GM21619 (cell line): ENCODE measurements around the gene ADAT3.
A peak's percentile ranks its signal among the peaks of the same experiment; 100 is the strongest.
"Not testable (repeated sequence)": the region's sequence is repeated elsewhere in the genome, so short reads cannot be mapped to it uniquely, and the experiment has no call there.

Experiments used
- ATAC-seq: cut with Tn5 transposase; IDR thresholded peaks from one replicate; pipeline ENCODE4 v1.9.1; 2021; ENCODE audit not compliant: unreplicated experiment

Gene ADAT3

GRCh38 chr19:1882786-1883692 is 22.2 kb upstream of the ADAT3 start:
- ATAC-seq, result no peak

GRCh38 chr19:1883784-1884183 is 21.4 kb upstream of the ADAT3 start:
- ATAC-seq, result no peak

DNA sequence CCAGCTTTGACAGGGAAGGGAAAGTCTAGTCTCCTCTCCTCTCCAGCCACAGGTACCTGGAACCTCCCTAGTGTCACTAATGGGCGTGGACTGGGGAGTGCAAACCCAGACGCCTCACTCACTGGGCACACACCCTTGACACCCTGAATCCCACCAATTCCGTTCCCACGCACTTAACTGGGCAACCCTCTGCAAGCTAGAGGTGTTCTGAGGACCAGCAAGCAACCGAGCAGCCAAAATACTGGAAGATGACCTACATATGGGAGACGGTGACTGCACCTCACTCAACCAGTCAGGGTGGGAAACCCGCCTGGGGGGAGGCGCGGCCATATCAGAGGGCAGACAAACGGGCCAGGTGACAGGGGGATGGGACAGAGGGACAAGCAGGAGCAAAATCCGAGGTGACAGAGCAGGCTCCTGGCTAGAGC is 20.9 kb upstream of the ADAT3 start:
- ATAC-seq, result no peak

GRCh38 chr19:1884719-1885334 is 20.4 kb upstream of the ADAT3 start:
- no peak for ATAC-seq

DNA sequence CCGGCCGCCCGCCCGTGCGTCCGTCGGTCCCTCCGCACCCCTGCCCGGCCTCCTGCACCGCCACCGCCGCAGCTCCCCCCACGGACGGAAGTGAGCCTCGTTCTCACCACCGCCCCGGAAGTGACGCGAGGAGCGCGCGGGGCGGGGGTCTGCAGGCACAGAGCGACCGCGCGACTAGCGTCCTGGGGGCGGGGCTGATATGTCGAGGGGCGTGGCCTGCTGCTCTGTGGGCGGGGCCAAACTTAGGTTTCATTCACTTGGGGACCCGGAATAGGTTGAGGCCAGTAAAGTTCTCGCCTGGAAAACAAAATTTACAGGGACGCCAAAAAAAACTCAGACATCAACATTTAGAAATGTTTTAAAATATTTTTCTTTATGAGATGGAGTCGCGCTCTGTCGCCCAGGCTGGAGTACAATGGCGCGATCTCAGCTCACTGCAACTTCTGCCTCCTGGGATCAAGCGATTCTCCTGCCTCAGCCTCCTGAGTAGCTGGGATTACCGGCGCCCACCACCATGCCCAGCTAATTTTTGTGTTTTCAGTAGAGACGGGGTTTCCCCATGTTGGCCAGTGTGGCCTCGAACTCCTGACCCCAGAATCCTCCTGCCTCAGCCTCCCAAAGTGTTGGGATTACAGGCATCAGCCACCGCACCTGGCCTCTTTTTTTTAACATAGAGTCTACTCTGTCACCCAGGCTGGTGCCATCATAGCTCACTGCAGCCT is 19.6 kb upstream of the ADAT3 start, which contains the start of gene ABHD17A:
ABHD17A (minus strand) TSS at position 99 of the 722 bp plus-strand sequence. CDS start 3,930 bp downstream, outside the sequence.
- ATAC-seq, result peak; percentile 76

DNA sequence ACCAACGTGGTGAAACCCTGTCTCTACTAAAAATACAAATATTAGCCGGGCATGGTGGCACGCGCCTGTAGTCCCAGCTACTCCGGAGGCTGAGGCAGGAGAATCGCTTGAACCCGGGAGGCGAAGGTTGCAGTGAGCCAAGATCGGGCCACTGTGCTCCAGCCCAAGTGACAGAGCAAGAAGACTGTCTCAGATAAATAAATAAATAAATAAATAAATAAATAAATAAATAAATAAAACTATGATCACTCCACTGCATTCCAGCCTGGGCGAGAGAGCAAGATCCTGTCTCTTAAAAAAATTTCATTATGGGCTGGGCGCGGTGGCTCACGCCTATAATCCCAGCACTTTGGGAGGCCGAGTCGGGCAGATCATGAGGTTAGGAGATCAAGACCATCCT is 18.8 kb upstream of the ADAT3 start:
- ATAC-seq, result not testable (repeated sequence)

DNA sequence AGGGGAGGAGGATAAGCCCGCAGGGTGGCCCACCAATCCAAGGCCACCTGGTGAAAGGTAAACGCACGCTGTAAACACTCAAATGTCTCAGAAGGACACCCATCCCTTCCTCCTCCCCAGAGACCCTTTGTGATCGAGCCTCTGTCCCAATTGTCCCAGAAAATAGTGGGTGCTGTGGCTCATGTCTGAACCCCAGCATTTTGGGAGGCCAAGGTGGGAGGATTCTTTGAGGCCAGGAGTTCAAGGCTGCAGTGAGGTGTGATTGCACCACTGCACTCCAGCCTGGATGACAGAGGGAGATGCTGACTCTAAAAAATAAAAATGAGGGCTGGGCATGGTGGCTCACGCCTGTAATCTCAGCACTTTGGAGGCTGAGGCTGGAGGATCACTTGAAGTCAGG is 16.8 kb upstream of the ADAT3 start:
- no peak for ATAC-seq

GRCh38 chr19:1889907-1890306 is 15.3 kb upstream of the ADAT3 start:
- ATAC-seq, result no peak

- ATAC-seq, result no peak
These were observed 11.4 kb upstream of the ADAT3 start for GRCh38 chr19:1893791-1894190.

- ATAC-seq, result no peak
These were observed 8.7 kb upstream of the ADAT3 start for GRCh38 chr19:1896508-1896907.

- ATAC-seq, result no peak
These were observed 3.2 kb upstream of the ADAT3 start for GRCh38 chr19:1901940-1902404.

- ATAC-seq, result no peak
These were observed 2.3 kb upstream of the ADAT3 start for GRCh38 chr19:1902923-1903322.

DNA sequence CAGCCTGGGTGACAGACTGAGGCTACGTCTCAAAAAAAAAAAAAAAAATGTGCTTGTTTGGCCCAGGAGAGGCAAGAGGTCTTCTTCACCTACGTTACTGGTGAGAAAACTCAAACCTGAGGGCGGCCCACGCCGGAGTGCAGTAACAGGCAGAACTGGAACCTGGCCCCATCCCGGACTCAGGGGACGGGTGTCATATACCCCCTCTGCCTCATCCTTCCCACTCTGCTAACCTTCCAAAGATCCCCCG is 414 bp upstream of the ADAT3 start:
- ATAC-seq, result no peak

GRCh38 chr19:1905863-1906375 is 720 bp downstream of the ADAT3 start:
- ATAC-seq, result no peak

- ATAC-seq, result no peak
These were observed 1.9 kb downstream of the ADAT3 start for GRCh38 chr19:1906985-1907562.

DNA sequence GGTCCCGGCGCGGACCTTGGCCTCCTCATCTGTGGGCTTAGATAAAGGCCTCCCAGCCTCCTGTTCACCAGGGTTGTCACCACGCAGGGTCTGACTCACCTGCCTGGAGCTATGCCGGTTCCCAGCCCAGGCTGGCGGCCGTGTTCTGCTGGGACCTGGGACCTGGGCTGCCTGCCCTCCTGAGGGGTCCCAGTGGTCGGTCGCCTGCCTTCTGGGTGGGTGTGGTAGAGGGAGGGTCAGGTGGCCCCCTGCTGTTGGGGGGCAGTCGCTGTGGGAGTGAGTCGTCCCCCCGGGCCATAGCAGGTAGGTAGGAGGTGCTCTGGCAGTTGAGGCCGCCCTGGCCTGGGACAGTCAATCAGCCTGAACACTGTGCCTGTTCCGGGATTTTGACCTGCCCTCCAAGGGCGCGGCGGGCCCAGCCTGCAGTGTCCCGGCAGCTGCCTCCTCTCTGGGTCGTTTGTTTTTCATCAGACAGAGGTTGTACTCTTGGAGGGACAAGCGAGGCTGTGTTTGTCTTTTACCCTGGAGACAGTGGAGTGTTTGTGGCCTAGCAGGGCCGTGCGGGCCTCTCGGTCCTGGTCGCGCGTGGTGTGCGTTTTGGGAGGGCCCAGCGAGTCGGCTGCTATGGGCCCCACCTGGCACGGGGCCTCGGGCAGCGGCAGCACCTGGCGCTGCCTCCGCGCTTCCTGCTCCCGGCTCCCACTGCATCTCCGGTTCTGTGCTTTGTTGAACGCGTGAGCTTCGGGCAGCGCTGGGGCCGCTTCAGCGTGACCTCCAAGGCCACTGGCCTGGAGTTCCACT is 2.6 kb downstream of the ADAT3 start:
- ATAC-seq, result no peak

GRCh38 chr19:1908364-1908678 is 3.1 kb downstream of the ADAT3 start:
- no peak for ATAC-seq

DNA sequence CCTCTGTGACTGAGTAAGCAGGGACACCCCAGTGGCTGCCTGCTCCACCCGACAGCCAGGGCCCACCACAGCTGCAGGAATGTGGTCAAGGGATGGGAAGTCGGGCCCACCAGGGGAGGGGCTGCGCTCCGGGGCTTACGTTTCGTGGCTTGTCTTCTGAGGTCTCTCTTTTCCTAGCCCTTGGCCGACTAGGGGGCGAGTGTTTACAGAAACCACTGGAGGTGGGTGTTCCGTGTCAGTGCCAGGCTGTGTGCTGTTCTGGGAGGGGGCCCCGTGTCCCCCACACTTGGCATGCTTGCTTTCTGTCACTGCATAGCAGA is 4.5 kb downstream of the ADAT3 start:
- no peak for ATAC-seq

DNA sequence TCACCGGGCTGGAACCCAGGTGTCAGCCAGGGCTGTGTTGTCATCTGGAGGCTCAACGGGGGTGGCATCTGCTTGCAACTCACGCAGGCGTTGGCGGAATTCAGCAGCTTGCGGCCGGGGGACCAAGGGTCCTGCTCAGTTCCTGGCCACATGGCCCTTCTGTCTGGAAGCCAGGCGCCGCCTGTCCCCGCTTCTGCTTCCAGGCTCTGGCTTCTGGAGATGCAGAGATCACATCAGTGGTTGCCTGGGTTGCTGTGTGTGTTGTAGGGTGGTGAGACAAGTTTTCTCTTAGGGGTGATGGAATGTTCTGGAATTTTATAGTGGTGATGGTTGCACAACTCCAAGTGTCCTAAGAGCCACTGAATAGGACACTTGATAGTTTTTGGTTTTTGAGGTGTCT is 5.0 kb downstream of the ADAT3 start:
- no peak for ATAC-seq

DNA sequence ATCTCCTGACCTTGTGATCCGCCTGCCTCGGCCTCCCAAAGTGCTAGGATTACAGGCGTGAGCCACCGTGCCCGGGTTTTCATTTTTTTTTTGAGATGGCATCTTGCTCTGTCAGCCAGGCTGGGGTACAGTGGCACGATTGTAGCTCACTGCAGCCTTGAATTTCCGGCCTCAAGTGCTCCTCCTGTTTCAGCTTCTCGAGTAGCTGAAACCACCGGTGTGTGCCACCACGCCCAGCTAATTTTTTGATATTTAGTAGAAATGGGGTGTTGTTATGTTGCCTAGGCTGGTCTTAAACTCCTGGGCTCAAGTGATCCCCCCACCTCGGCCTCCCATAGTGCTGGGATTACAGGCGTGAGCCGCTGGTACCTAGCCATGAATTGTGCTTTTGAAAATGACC is 5.9 kb downstream of the ADAT3 start:
- no peak for ATAC-seq

DNA sequence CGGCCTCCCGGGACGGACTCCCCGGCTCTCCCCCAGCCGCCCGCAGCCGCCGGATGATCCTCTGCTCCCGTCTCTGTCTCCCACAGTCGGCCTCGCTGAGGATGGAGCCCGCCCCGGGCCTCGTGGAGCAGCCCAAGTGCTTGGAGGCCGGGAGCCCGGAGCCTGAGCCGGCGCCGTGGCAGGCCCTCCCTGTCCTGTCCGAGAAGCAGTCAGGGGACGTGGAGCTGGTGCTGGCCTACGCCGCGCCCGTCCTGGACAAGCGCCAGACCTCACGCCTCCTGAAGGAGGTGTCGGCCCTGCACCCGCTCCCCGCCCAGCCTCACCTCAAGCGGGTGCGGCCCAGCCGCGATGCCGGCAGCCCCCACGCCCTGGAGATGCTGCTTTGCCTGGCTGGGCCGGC is 6.8 kb downstream of the ADAT3 start:
- no peak for ATAC-seq
